H9 (cell line): ENCODE measurements around the gene GAL3ST3. TPM values are rescaled to one million over a fixed set of nuclear protein-coding genes. Genes with fewer than 3 reads are reported as not detected.

Experiments
- DNase-seq: peaks from one replicate; pipeline ENCODE4 v3.0.0-alpha.2; 2017
- H2AFZ ChIP-seq: one replicate; pipeline ENCODE4 v1.6.1; 2013; ENCODE audit warnings: mild to moderate bottlenecking, low read length, control low read depth, moderate library complexity
- H2AK5ac ChIP-seq: 2 replicates; pipeline ENCODE4 v1.6.1; 2013; ENCODE audit warnings: low read length, control low read depth, mixed read lengths; ENCODE audit not compliant: insufficient read length
- H2BK120ac ChIP-seq: one replicate; pipeline ENCODE4 v1.6.1; 2013; ENCODE audit warnings: low read depth, mild to moderate bottlenecking, low read length, control low read depth, inconsistent platforms; ENCODE audit not compliant: poor library complexity, severe bottlenecking
- H2BK12ac ChIP-seq: 2 replicates; pipeline ENCODE4 v1.6.1; 2013; ENCODE audit warnings: low read length, control low read depth, mixed read lengths, low read depth; ENCODE audit not compliant: insufficient read length
- H2BK15ac ChIP-seq: 2 replicates; pipeline ENCODE4 v1.6.1; 2013; ENCODE audit warnings: low read depth, low read length, control low read depth
- H2BK20ac ChIP-seq: one replicate; pipeline ENCODE4 v1.6.1; 2013; ENCODE audit warnings: low read depth, mild to moderate bottlenecking, low read length, control low read depth, inconsistent platforms; ENCODE audit not compliant: poor library complexity, severe bottlenecking
- H2BK5ac ChIP-seq: 2 replicates; pipeline ENCODE4 v1.6.1; 2013; ENCODE audit warnings: low read length, control low read depth, mixed read lengths; ENCODE audit not compliant: insufficient read length
- H3K14ac ChIP-seq: 2 replicates; pipeline ENCODE4 v1.6.1; 2013; ENCODE audit warnings: low read length, control low read depth; ENCODE audit not compliant: insufficient read depth
- H3K18ac ChIP-seq: 2 replicates; pipeline ENCODE4 v1.6.1; 2013; ENCODE audit warnings: low read depth, mild to moderate bottlenecking, mixed read lengths, low read length, control low read depth; ENCODE audit not compliant: insufficient read length
- H3K23ac ChIP-seq: 2 replicates; pipeline ENCODE4 v1.6.1; 2013; ENCODE audit warnings: low read length, control low read depth, mixed read lengths, low read depth; ENCODE audit not compliant: insufficient read length
- H3K23me2 ChIP-seq: 2 replicates; pipeline ENCODE4 v1.6.1; 2013; ENCODE audit warnings: low read depth, mild to moderate bottlenecking, mixed read lengths, low read length, control low read depth; ENCODE audit not compliant: insufficient read length, poor library complexity, severe bottlenecking
- H3K27ac ChIP-seq: 2 replicates; pipeline ENCODE4 v1.5.1; 2013; ENCODE audit warnings: low read length, control low read depth, mixed read lengths, low read depth; ENCODE audit not compliant: insufficient read length
- H3K27me3 ChIP-seq: 2 replicates; pipeline ENCODE4 v1.6.1; 2013; ENCODE audit warnings: low read length, control low read depth, inconsistent platforms; ENCODE audit not compliant: insufficient read depth
- H3K4ac ChIP-seq: 2 replicates; pipeline ENCODE4 v1.6.1; 2013; ENCODE audit warnings: low read depth, mild to moderate bottlenecking, control low read depth, inconsistent platforms, low read length, moderate library complexity
- H3K4me1 ChIP-seq: 2 replicates; pipeline ENCODE4 v1.6.1; 2013; ENCODE audit warnings: low read length, control low read depth, inconsistent platforms; ENCODE audit not compliant: insufficient read depth
- H3K4me2 ChIP-seq: 2 replicates; pipeline ENCODE4 v1.6.1; 2013; ENCODE audit warnings: low read length, control low read depth, mixed read lengths; ENCODE audit not compliant: insufficient read length, insufficient read depth
- H3K56ac ChIP-seq: 2 replicates; pipeline ENCODE4 v1.6.1; 2013; ENCODE audit warnings: low read depth, mild to moderate bottlenecking, mixed read lengths, low read length, control low read depth; ENCODE audit not compliant: insufficient read length
- H3K79me1 ChIP-seq: 2 replicates; pipeline ENCODE4 v1.6.1; 2013; ENCODE audit warnings: low read depth, mild to moderate bottlenecking, moderate library complexity, low read length, control low read depth, inconsistent platforms; ENCODE audit not compliant: insufficient read depth, poor library complexity, severe bottlenecking
- H3K79me2 ChIP-seq: 2 replicates; pipeline ENCODE4 v1.6.1; 2013; ENCODE audit warnings: low read length, control low read depth, inconsistent platforms; ENCODE audit not compliant: insufficient read depth
- H3K9ac ChIP-seq: 2 replicates; pipeline ENCODE4 v1.6.1; 2013; ENCODE audit warnings: low read length, control low read depth, mixed read lengths; ENCODE audit not compliant: insufficient read length; ENCODE audit errors: extremely low read depth
- H3K9me3 ChIP-seq: one replicate; pipeline ENCODE4 v1.6.1; 2013; ENCODE audit warnings: low read depth, low read length, inconsistent platforms; ENCODE audit not compliant: control insufficient read depth
- H3T11ph ChIP-seq: one replicate; pipeline ENCODE4 v1.6.1; 2013; ENCODE audit warnings: mild to moderate bottlenecking, low read length, control low read depth, inconsistent platforms
- H4K20me1 ChIP-seq: one replicate; pipeline ENCODE4 v1.6.1; 2013; ENCODE audit not compliant: control insufficient read depth, insufficient read length, insufficient read depth
- H4K5ac ChIP-seq: 2 replicates; pipeline ENCODE4 v1.6.1; 2013; ENCODE audit warnings: low read depth, mild to moderate bottlenecking, mixed read lengths, low read length, control low read depth; ENCODE audit not compliant: insufficient read length
- H4K8ac ChIP-seq: replicated peaks from 2 replicates; pipeline ENCODE4 v1.6.1; 2013; ENCODE audit warnings: low read length, control low read depth, mixed read lengths, low read depth; ENCODE audit not compliant: insufficient read length
- H4K91ac ChIP-seq: 2 replicates; pipeline ENCODE4 v1.6.1; 2013; ENCODE audit warnings: low read depth, mild to moderate bottlenecking, moderate library complexity, mixed read lengths, low read length, control low read depth; ENCODE audit not compliant: insufficient read length
- H3K27ac Mint-ChIP-seq, 3 experiments: 2 replicates in 2 of 3; 3 replicates in 1 of 3; pipeline ENCODE4 v1.8.0; 2020 to 2021; ENCODE audit warnings: mixed read lengths in 3 of 3, mild to moderate bottlenecking in 1 of 3, moderate library complexity in 1 of 3
- H3K27me3 Mint-ChIP-seq: 2 replicates; pipeline ENCODE4 v1.8.0; 2021; ENCODE audit warnings: low read depth, mild to moderate bottlenecking, moderate library complexity, mixed read lengths
- H3K36me3 Mint-ChIP-seq, 3 experiments: 2 replicates in 2 of 3; 3 replicates in 1 of 3; pipeline ENCODE4 v1.8.0; 2020 to 2021; ENCODE audit warnings: low read depth in 3 of 3, mixed read lengths in 3 of 3; ENCODE audit not compliant: insufficient read depth in 1 of 3
- H3K4me1 Mint-ChIP-seq, 2 experiments: 2 replicates each; pipeline ENCODE4 v1.8.0; 2020; ENCODE audit warnings: mixed read lengths in 2 of 2
- H3K4me3 Mint-ChIP-seq, 2 experiments: 2 replicates in 1 of 2; 3 replicates in 1 of 2; pipeline ENCODE4 v1.8.0; 2020 to 2021; ENCODE audit warnings: mild to moderate bottlenecking in 2 of 2, mixed read lengths in 2 of 2, moderate library complexity in 1 of 2
- H3K9me3 Mint-ChIP-seq, 2 experiments: 2 replicates in 1 of 2; 3 replicates in 1 of 2; pipeline ENCODE4 v1.8.0; 2020; ENCODE audit warnings: mild to moderate bottlenecking in 2 of 2, mixed read lengths in 2 of 2, moderate library complexity in 1 of 2
- WGBS: extraction: QIAGEN DNeasy Blood & Tissue Kit; methylation state at CpG from one replicate; pipeline ENCODE4 v1.1.7; 2013; ENCODE audit warnings: missing lambda C conversion rate, low lambda C conversion rate, mixed read lengths; ENCODE audit not compliant: insufficient read length; ENCODE audit errors: extremely low coverage; 5-methylcytosine and 5-hydroxymethylcytosine counted together
- total RNA-seq: library from RNA; stranded (reverse); gene quantifications from 2 replicates; pipeline ENCODE4 v1.2.1, GENCODE V29; 2021
- TF ChIP-seq, protein P1 (sequence below): fragments of 200-600 bp; sonication (generic); conservative IDR thresholded peaks from 3 replicates; pipeline ENCODE4 v1.8.0; 2021; ENCODE audit warnings: antibody characterized with exemption, mild to moderate bottlenecking

GAL3ST3 gene
- total RNA-seq, 1 experiment from 2014 or later, result 17.2 TPM

DNA sequence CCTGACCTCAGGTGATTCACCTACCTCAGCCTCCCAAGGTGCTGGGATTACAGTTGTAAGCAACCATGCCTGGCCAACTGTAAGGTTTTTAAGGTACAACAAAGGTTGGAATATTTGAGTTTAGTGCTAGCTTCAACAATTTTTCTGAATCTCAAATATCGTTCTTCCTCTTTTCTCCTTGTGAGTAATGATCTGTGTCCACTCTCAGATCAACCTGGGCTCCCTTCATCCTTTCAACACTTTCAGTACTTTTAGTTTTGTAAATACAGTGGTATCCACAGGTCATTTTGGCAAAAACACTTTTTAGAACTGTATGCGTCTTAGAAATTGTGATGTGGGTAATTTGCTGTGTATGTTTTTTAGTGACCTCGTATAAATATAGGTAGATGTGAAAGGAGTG lies 29.0 kb upstream of the GAL3ST3 start:
- Histone ChIP-seq H2BK5ac (no peak overlapping the region), H2BK12ac (no peak overlapping the region), H2BK20ac (no peak overlapping the region), H4K20me1 (no peaks in the 10 kb centered on the region), H3K4ac (no peak overlapping the region), H4K91ac (no peak overlapping the region), H4K5ac (no peak overlapping the region), H2BK15ac (no peak overlapping the region), H3K56ac (no peak overlapping the region), H2AK5ac (no peak overlapping the region), H3K27ac (no peak overlapping the region), H3K18ac (no peak overlapping the region), H4K8ac (no peak overlapping the region), H2AFZ (no peak overlapping the region), H2BK120ac (no peak overlapping the region), H3K79me1 (no peaks in the 10 kb centered on the region), H3K4me1 (no peaks in the 10 kb centered on the region), H3K9ac (no peak overlapping the region), H3K14ac (no peak overlapping the region), H3K4me2 (no peak overlapping the region), H3K23ac (no peak overlapping the region), H3K23me2 (no peaks in the 10 kb centered on the region), H3K27me3 (no peaks in the 10 kb centered on the region), H3T11ph (no peak overlapping the region), H3K79me2 (peaks cover 2% of the 10 kb centered on the region; the same call in 1 of the 2 replicates), H3K9me3 (no peaks in the 10 kb centered on the region)
- H3K4me1 Mint-ChIP-seq, result no peaks in the 10 kb centered on the region
- no peak overlapping the region for H3K4me3 Mint-ChIP-seq
- TF ChIP-seq, protein P1, sequence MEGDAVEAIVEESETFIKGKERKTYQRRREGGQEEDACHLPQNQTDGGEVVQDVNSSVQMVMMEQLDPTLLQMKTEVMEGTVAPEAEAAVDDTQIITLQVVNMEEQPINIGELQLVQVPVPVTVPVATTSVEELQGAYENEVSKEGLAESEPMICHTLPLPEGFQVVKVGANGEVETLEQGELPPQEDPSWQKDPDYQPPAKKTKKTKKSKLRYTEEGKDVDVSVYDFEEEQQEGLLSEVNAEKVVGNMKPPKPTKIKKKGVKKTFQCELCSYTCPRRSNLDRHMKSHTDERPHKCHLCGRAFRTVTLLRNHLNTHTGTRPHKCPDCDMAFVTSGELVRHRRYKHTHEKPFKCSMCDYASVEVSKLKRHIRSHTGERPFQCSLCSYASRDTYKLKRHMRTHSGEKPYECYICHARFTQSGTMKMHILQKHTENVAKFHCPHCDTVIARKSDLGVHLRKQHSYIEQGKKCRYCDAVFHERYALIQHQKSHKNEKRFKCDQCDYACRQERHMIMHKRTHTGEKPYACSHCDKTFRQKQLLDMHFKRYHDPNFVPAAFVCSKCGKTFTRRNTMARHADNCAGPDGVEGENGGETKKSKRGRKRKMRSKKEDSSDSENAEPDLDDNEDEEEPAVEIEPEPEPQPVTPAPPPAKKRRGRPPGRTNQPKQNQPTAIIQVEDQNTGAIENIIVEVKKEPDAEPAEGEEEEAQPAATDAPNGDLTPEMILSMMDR, result no peak
- H3K27ac Mint-ChIP-seq, result no peak overlapping the region
- H3K9me3 Mint-ChIP-seq, result no peaks in the 10 kb centered on the region; a peak in 1 of 5 replicates
- H3K27me3 Mint-ChIP-seq, result no peaks in the 10 kb centered on the region
- WGBS, result no CpG with 5 or more reads among the region's 3 CpGs
- no peak for DNase-seq
- H3K36me3 Mint-ChIP-seq, result peaks cover 5 to 14% (median 10%) of the 10 kb centered on the region in 3 experiments; a peak in 5 of 7 replicates
